Mesendoderm (in vitro differentiated cells): Measurements from ENCODE around the gene LDLRAD4.
A peak's percentile ranks its signal among the peaks of the same experiment; 100 is the strongest.

Experiments
- DNase-seq: peaks from one replicate; pipeline ENCODE4 v3.0.0; 2013
- H2AK5ac ChIP-seq: 2 replicates; pipeline ENCODE4 v1.6.1; 2013; ENCODE audit warnings: low read length, inconsistent platforms
- H2BK120ac ChIP-seq: 2 replicates; pipeline ENCODE4 v1.6.1; 2013; ENCODE audit warnings: low read depth, mild to moderate bottlenecking, low read length, moderate library complexity, mixed read lengths
- H2BK15ac ChIP-seq: replicated peaks from 2 replicates; pipeline ENCODE4 v1.6.1; 2013; ENCODE audit warnings: low read depth, mild to moderate bottlenecking, moderate library complexity
- H2BK5ac ChIP-seq: 2 replicates; pipeline ENCODE4 v1.6.1; 2013; ENCODE audit warnings: low read length, inconsistent platforms
- H3K18ac ChIP-seq: 2 replicates; pipeline ENCODE4 v1.6.1; 2013; ENCODE audit warnings: mild to moderate bottlenecking, low read length, mixed read lengths
- H3K23ac ChIP-seq: one replicate; pipeline ENCODE4 v1.6.1; 2013; ENCODE audit warnings: low read length
- H3K27ac ChIP-seq: 2 replicates; pipeline ENCODE4 v1.5.1; 2013; ENCODE audit warnings: low read depth, mild to moderate bottlenecking, inconsistent platforms, low read length, moderate library complexity
- H3K27me3 ChIP-seq: 2 replicates; pipeline ENCODE4 v1.6.1; 2013; ENCODE audit warnings: low read length, control low read depth, mild to moderate bottlenecking, inconsistent platforms; ENCODE audit not compliant: insufficient read depth, poor library complexity
- H3K36me3 ChIP-seq: 2 replicates; pipeline ENCODE4 v1.6.1; 2013; ENCODE audit warnings: low read length, inconsistent platforms; ENCODE audit not compliant: control insufficient read depth, insufficient read depth
- H3K4ac ChIP-seq: one replicate; pipeline ENCODE4 v1.6.1; 2013; ENCODE audit warnings: low read depth, mild to moderate bottlenecking, low read length, moderate library complexity
- H3K4me1 ChIP-seq: 2 replicates; pipeline ENCODE4 v1.6.1; 2013; ENCODE audit warnings: low read depth, low read length, inconsistent platforms; ENCODE audit not compliant: control insufficient read depth
- H3K4me2 ChIP-seq: 2 replicates; pipeline ENCODE4 v1.6.1; 2013; ENCODE audit warnings: low read length
- H3K4me3 ChIP-seq: 2 replicates; pipeline ENCODE4 v1.5.1; 2013; ENCODE audit warnings: mild to moderate bottlenecking, low read length
- H3K56ac ChIP-seq: one replicate; pipeline ENCODE4 v1.6.1; 2013; ENCODE audit warnings: low read length
- H3K79me1 ChIP-seq: 2 replicates; pipeline ENCODE4 v1.6.1; 2013; ENCODE audit warnings: low read length, inconsistent platforms
- H3K79me2 ChIP-seq: 2 replicates; pipeline ENCODE4 v1.6.1; 2013; ENCODE audit warnings: mild to moderate bottlenecking, low read length; ENCODE audit not compliant: control insufficient read depth, insufficient read depth
- H3K9ac ChIP-seq: 2 replicates; pipeline ENCODE4 v1.6.1; 2013; ENCODE audit warnings: low read length, inconsistent platforms
- H4K5ac ChIP-seq: one replicate; pipeline ENCODE4 v1.6.1; 2013; ENCODE audit warnings: low read length
- H4K8ac ChIP-seq: one replicate; pipeline ENCODE4 v1.6.1; 2013; ENCODE audit warnings: low read depth, mild to moderate bottlenecking, control low read depth, low read length, moderate library complexity
- WGBS: extraction: QIAGEN DNeasy Blood & Tissue Kit; methylation state at CpG from one replicate; pipeline ENCODE4 v1.1.7; 2013; ENCODE audit warnings: low lambda C conversion rate, missing lambda C conversion rate; ENCODE audit not compliant: insufficient coverage; ENCODE audit errors: extremely low coverage; 5-methylcytosine and 5-hydroxymethylcytosine counted together

Gene LDLRAD4

GRCh38 chr18:13503836-13504235 lies 285.3 kb downstream of the LDLRAD4 start:
- no peak overlapping the region for H2BK5ac ChIP-seq
- no peak overlapping the region for H3K4me3 ChIP-seq
- H3K79me1 ChIP-seq = no peaks in the 10 kb centered on the region
- H3K36me3 ChIP-seq = no peaks in the 10 kb centered on the region
- H3K18ac ChIP-seq = no peak overlapping the region
- no peak overlapping the region for H2AK5ac ChIP-seq
- WGBS = no CpG with 5 or more reads among the region's 6 CpGs
- H3K56ac ChIP-seq = no peak overlapping the region
- H2BK120ac ChIP-seq = no peak overlapping the region
- no peak overlapping the region for H3K4ac ChIP-seq
- H2BK15ac ChIP-seq = no peak overlapping the region
- no peak overlapping the region for H4K8ac ChIP-seq
- no peak overlapping the region for H3K27ac ChIP-seq
- no peak for DNase-seq
- no peak overlapping the region for H3K4me2 ChIP-seq
- H3K27me3 ChIP-seq = no peaks in the 10 kb centered on the region
- H4K5ac ChIP-seq = no peak overlapping the region
- no peaks in the 10 kb centered on the region for H3K79me2 ChIP-seq
- H3K9ac ChIP-seq = no peak overlapping the region
- no peak overlapping the region for H3K23ac ChIP-seq
- no peaks in the 10 kb centered on the region for H3K4me1 ChIP-seq

GRCh38 chr18:13505780-13506345 lies 287.3 kb downstream of the LDLRAD4 start:
- WGBS = no CpG with 5 or more reads among the region's 12 CpGs

GRCh38 chr18:13510594-13510993 lies 292.0 kb downstream of the LDLRAD4 start:
- H3K27me3 ChIP-seq = no peaks in the 10 kb centered on the region
- H3K36me3 ChIP-seq = no peaks in the 10 kb centered on the region
- no peaks in the 10 kb centered on the region for H3K79me2 ChIP-seq
- H3K4me1 ChIP-seq = no peaks in the 10 kb centered on the region
- no peak overlapping the region for H4K8ac ChIP-seq
- no peak overlapping the region for H3K56ac ChIP-seq
- no peaks in the 10 kb centered on the region for H3K79me1 ChIP-seq
- H3K18ac ChIP-seq = no peak overlapping the region
- H3K27ac ChIP-seq = no peak overlapping the region
- H2BK5ac ChIP-seq = no peak overlapping the region
- no peak overlapping the region for H2BK120ac ChIP-seq
- no CpG with 5 or more reads among the region's 2 CpGs for WGBS
- no peak overlapping the region for H3K4me2 ChIP-seq
- H2BK15ac ChIP-seq = no peak overlapping the region
- H4K5ac ChIP-seq = no peak overlapping the region
- H3K4me3 ChIP-seq = no peak overlapping the region
- no peak overlapping the region for H3K23ac ChIP-seq
- no peak overlapping the region for H3K9ac ChIP-seq
- no peak overlapping the region for H3K4ac ChIP-seq
- H2AK5ac ChIP-seq = no peak overlapping the region
- no peak for DNase-seq

More at GRCh38 chr18:13505780-13506345, 287.3 kb downstream of the LDLRAD4 start:
- Histone ChIP-seq H3K27ac (no peak overlapping the region), H2AK5ac (no peak overlapping the region), H3K4ac (no peak overlapping the region), H3K36me3 (no peaks in the 10 kb centered on the region), H4K5ac (no peak overlapping the region), H3K4me1 (no peaks in the 10 kb centered on the region), H3K4me3 (no peak overlapping the region), H2BK15ac (no peak overlapping the region), H3K9ac (no peak overlapping the region), H3K18ac (no peak overlapping the region), H4K8ac (no peak overlapping the region), H2BK5ac (no peak overlapping the region), H3K79me2 (no peaks in the 10 kb centered on the region), H2BK120ac (no peak overlapping the region), H3K27me3 (no peaks in the 10 kb centered on the region), H3K23ac (no peak overlapping the region), H3K79me1 (no peaks in the 10 kb centered on the region), H3K4me2 (no peak overlapping the region), H3K56ac (no peak overlapping the region)
- no peak for DNase-seq

GRCh38 chr18:13511961-13512577 lies 293.5 kb downstream of the LDLRAD4 start:
- no peak overlapping the region for H3K23ac ChIP-seq
- no peak overlapping the region for H2BK120ac ChIP-seq
- H3K4me3 ChIP-seq = no peak overlapping the region
- H3K79me1 ChIP-seq = no peaks in the 10 kb centered on the region
- no peak overlapping the region for H3K56ac ChIP-seq
- no peak overlapping the region for H2BK15ac ChIP-seq
- no peak overlapping the region for H4K5ac ChIP-seq
- no peak overlapping the region for H3K4ac ChIP-seq
- no peaks in the 10 kb centered on the region for H3K4me1 ChIP-seq
- no peak overlapping the region for H2BK5ac ChIP-seq
- H2AK5ac ChIP-seq = no peak overlapping the region
- H3K79me2 ChIP-seq = no peaks in the 10 kb centered on the region
- no CpG with 5 or more reads among the region's 6 CpGs for WGBS
- H3K27me3 ChIP-seq = no peaks in the 10 kb centered on the region
- H3K27ac ChIP-seq = no peak overlapping the region
- DNase-seq = no peak
- no peak overlapping the region for H3K4me2 ChIP-seq
- no peak overlapping the region for H3K18ac ChIP-seq
- no peak overlapping the region for H4K8ac ChIP-seq
- H3K36me3 ChIP-seq = no peaks in the 10 kb centered on the region
- no peak overlapping the region for H3K9ac ChIP-seq

GRCh38 chr18:13513021-13513420 lies 294.5 kb downstream of the LDLRAD4 start:
- no peaks in the 10 kb centered on the region for H3K4me1 ChIP-seq
- H3K79me2 ChIP-seq = no peaks in the 10 kb centered on the region
- H3K27me3 ChIP-seq = no peaks in the 10 kb centered on the region
- no peak overlapping the region for H2BK15ac ChIP-seq
- no peak overlapping the region for H3K23ac ChIP-seq
- no peak overlapping the region for H3K56ac ChIP-seq
- no peak overlapping the region for H2BK5ac ChIP-seq
- no peaks in the 10 kb centered on the region for H3K36me3 ChIP-seq
- H4K8ac ChIP-seq = no peak overlapping the region
- no peak overlapping the region for H4K5ac ChIP-seq
- no peak overlapping the region for H3K27ac ChIP-seq
- DNase-seq = peak; percentile 32
- H2AK5ac ChIP-seq = no peak overlapping the region
- H3K79me1 ChIP-seq = no peaks in the 10 kb centered on the region
- H2BK120ac ChIP-seq = no peak overlapping the region
- H3K18ac ChIP-seq = no peak overlapping the region
- no peak overlapping the region for H3K4me2 ChIP-seq
- no peak overlapping the region for H3K4me3 ChIP-seq
- WGBS = no CpG with 5 or more reads among the region's 4 CpGs
- H3K9ac ChIP-seq = no peak overlapping the region
- no peak overlapping the region for H3K4ac ChIP-seq

GRCh38 chr18:13513481-13513880 lies 294.9 kb downstream of the LDLRAD4 start:
- no peaks in the 10 kb centered on the region for H3K79me1 ChIP-seq
- no peak overlapping the region for H4K8ac ChIP-seq
- no peak overlapping the region for H2BK5ac ChIP-seq
- no peak overlapping the region for H3K27ac ChIP-seq
- no peak for DNase-seq
- no peak overlapping the region for H3K4ac ChIP-seq
- no peaks in the 10 kb centered on the region for H3K79me2 ChIP-seq
- no peaks in the 10 kb centered on the region for H3K36me3 ChIP-seq
- H2BK15ac ChIP-seq = no peak overlapping the region
- H4K5ac ChIP-seq = no peak overlapping the region
- no peak overlapping the region for H3K4me3 ChIP-seq
- no peak overlapping the region for H3K9ac ChIP-seq
- no peak overlapping the region for H2AK5ac ChIP-seq
- no peak overlapping the region for H3K18ac ChIP-seq
- no peaks in the 10 kb centered on the region for H3K27me3 ChIP-seq
- no peak overlapping the region for H3K56ac ChIP-seq
- WGBS = no CpG with 5 or more reads among the region's 5 CpGs
- no peak overlapping the region for H3K23ac ChIP-seq
- no peak overlapping the region for H2BK120ac ChIP-seq
- H3K4me1 ChIP-seq = no peaks in the 10 kb centered on the region
- H3K4me2 ChIP-seq = no peak overlapping the region
